ENCODE data around the gene PNMA6A. TPM values are rescaled to one million over a fixed set of nuclear protein-coding genes. Genes with fewer than 3 reads are reported as not detected.
"Not testable (repeated sequence)": the region's sequence is repeated elsewhere in the genome, so short reads cannot be mapped to it uniquely, and the experiment has no call there.

Gene PNMA6A
- total and polyA plus RNA-seq, 3 donors from 2014 or later: 3.7 to 4.2 (median 4.0) TPM

GRCh38 chrX:153113851-153114250, 41.6 kb downstream of the PNMA6A start:
- H3K4me3 ChIP-seq: not testable (repeated sequence)
- WGBS, 2 donors: no CpG with 5 or more reads among the region's 9 CpGs

GRCh38 chrX:153117754-153118153, 45.5 kb downstream of the PNMA6A start:
- H3K36me3 ChIP-seq (ENCODE audit: low read depth, missing control alignments); H3K9me3 ChIP-seq; H3K27ac ChIP-seq; DNase-seq; intact Hi-C loops (cut with DNase I; ENCODE audit: low total_unique reads); H3K27me3 ChIP-seq; H3K4me3 ChIP-seq; H3K4me1 ChIP-seq: not testable (repeated sequence)
- WGBS, 2 donors: no CpG with 5 or more reads among the region's 3 CpGs

More at GRCh38 chrX:153113851-153114250, 41.6 kb downstream of the PNMA6A start:
- H3K4me1 ChIP-seq; H3K27me3 ChIP-seq; H3K27ac ChIP-seq; H3K9me3 ChIP-seq; intact Hi-C loops (cut with DNase I; ENCODE audit: low total_unique reads); H3K36me3 ChIP-seq (ENCODE audit: low read depth, missing control alignments); DNase-seq: not testable (repeated sequence)

GRCh38 chrX:153120230-153120629, 48.0 kb downstream of the PNMA6A start:
- DNase-seq; H3K4me1 ChIP-seq; H3K27ac ChIP-seq; H3K4me3 ChIP-seq; H3K9me3 ChIP-seq; intact Hi-C loops (cut with DNase I; ENCODE audit: low total_unique reads); H3K36me3 ChIP-seq (ENCODE audit: low read depth, missing control alignments); H3K27me3 ChIP-seq: not testable (repeated sequence)
- no CpG with 5 or more reads among the region's 8 CpGs for WGBS, 2 donors

- H3K9me3 ChIP-seq; H3K4me3 ChIP-seq; H3K27ac ChIP-seq; H3K36me3 ChIP-seq (ENCODE audit: low read depth, missing control alignments); H3K4me1 ChIP-seq; intact Hi-C loops (cut with DNase I; ENCODE audit: low total_unique reads); DNase-seq; H3K27me3 ChIP-seq: not testable (repeated sequence)
- WGBS, 2 donors: no CpG with 5 or more reads among the region's 14 CpGs
Observed at GRCh38 chrX:153123468-153123867, 51.2 kb downstream of the PNMA6A start.

Small RNA genes within 50 kb of the gene (small RNA-seq; reads per million reads assigned to genes)
- 0 reads per million in 2 donors for gene AC243428.1

Other genes starting within 250 kb of the PNMA6A start
- 10 to 100 TPM; 27.0 to 32.4 TPM for gene CETN2, start 241.7 kb upstream of the PNMA6A start, total RNA-seq
- gene CETN2, start 241.7 kb upstream of the PNMA6A start, polyA plus RNA-seq (ENCODE audit: insufficient read depth, low read depth, low replicate concordance): 43.8 TPM
- gene NSDHL, start 241.4 kb upstream of the PNMA6A start, total RNA-seq: 10 to 100 TPM; 14.6 to 17.9 TPM
- gene NSDHL, start 241.4 kb upstream of the PNMA6A start, polyA plus RNA-seq (ENCODE audit: insufficient read depth, low read depth, low replicate concordance): 20.0 TPM
- gene ZNF185, start 174.4 kb upstream of the PNMA6A start, total RNA-seq: 1 to 10 TPM; 5.9 to 6.9 TPM
- gene ZNF185, start 174.4 kb upstream of the PNMA6A start, polyA plus RNA-seq (ENCODE audit: insufficient read depth, low read depth, low replicate concordance): 11.1 TPM
- gene PNMA5, start 78.3 kb upstream of the PNMA6A start, total RNA-seq: 10 to 100 TPM; 13.0 to 13.9 TPM
- 15.8 TPM for gene PNMA5, start 78.3 kb upstream of the PNMA6A start, polyA plus RNA-seq (ENCODE audit: insufficient read depth, low read depth, low replicate concordance)
- 10 to 100 TPM; 28.2 to 35.0 TPM for gene PNMA3, start 16.0 kb upstream of the PNMA6A start, total RNA-seq
- 26.2 TPM for gene PNMA3, start 16.0 kb upstream of the PNMA6A start, polyA plus RNA-seq (ENCODE audit: insufficient read depth, low read depth, low replicate concordance)
- 1 to 10 TPM; 8.3 to 8.9 TPM for gene MAGEA1, start 106.8 kb downstream of the PNMA6A start, total RNA-seq
- 8.5 TPM for gene MAGEA1, start 106.8 kb downstream of the PNMA6A start, polyA plus RNA-seq (ENCODE audit: insufficient read depth, low read depth, low replicate concordance)
- gene PNMA6F, start 249.3 kb downstream of the PNMA6A start, total RNA-seq: 1 to 10 TPM in 1 of 2 donors, under 1 TPM in 1; 0.79 to 1.2 TPM
- 0.84 TPM for gene PNMA6F, start 249.3 kb downstream of the PNMA6A start, polyA plus RNA-seq (ENCODE audit: insufficient read depth, low read depth, low replicate concordance)

Data from testis (tissue), 3 donors.